ENCODE results near the gene ARHGAP4.
A peak's percentile ranks its signal among the peaks of the same experiment; 100 is the strongest.

The ARHGAP4 gene

DNA sequence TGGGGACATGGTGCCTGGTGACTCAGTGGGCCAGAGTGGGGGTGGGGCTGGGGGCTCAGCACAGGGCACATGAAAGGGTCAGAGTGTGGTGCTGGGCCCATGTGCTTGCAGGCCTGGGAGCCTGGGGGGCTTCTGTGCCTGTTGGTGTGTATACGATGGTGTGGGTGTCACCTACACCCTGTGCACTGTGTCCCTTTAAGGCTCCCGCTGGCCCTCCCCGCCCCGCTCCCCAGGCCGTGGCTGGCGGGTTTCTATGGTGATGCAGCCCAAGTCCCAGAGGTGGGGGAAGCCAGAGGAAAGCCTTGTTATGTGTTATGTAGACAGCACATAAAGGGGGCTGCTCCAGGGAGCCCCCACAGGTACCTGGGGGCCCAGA is 45.6 kb downstream of the ARHGAP4 start:
- no peak for DNase-seq (ENCODE audit: low spot score)

GRCh38 chrX:153879741-153880439 is 46.2 kb downstream of the ARHGAP4 start:
- DNase-seq (ENCODE audit: low spot score): no peak

DNA sequence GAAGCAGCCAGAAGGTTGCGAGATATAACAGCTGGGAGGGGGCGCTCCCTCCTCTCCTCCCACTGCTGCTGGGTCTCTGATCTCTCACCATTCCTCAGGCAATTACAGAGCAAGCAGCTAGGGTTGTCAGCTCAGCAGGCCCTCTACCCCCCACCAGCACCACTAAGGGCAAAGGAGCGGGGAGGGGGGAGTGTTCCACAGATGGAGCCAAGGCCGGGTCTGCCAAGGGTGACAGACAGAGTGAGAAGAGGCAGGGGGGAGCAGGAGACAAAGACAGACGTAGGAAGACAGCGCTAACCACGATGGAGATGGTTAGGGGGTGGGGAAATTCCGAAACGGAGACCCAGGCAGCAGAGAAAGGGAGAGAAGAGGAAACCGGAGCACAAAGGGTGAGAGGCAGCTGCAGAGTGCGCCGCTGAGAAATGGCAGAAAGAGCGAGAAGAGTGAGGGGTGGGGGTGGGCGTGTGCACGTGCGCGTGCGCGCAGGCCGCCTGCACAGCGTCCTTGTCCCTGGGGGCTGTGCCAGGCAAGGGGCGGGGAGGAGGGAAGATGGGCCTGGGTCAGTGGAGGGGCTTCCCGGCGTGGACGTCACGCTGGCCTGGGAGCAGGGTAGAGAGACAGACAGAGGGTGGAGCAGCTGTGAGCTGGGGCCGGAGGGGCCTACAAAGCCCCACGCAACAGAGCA is 47.0 kb downstream of the ARHGAP4 start:
- DNase-seq (ENCODE audit: low spot score): no peak

DNA sequence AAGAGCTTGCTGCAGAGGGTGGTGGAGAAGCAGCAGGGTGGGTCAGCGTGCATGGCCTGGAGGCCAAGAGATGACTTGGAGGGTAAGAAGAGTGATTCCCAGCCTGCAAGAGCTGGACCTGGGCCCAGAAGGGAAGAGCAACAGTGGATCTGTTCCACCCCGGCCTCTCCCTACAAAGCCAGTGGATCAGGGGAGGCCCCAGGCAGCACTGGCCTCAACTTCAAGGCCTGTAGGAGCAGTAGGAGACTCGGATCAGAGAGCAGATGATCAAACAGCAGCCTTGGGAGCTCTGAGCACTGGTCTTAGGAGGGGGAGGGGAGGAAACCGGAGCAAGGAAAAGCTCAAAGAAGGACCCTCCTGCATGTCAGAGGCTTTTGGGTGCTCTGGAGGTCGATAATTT is 47.7 kb downstream of the ARHGAP4 start:
- DNase-seq (ENCODE audit: low spot score): no peak

GRCh38 chrX:153877571-153878261 is 48.3 kb downstream of the ARHGAP4 start:
- DNase-seq (ENCODE audit: low spot score): no peak

DNA sequence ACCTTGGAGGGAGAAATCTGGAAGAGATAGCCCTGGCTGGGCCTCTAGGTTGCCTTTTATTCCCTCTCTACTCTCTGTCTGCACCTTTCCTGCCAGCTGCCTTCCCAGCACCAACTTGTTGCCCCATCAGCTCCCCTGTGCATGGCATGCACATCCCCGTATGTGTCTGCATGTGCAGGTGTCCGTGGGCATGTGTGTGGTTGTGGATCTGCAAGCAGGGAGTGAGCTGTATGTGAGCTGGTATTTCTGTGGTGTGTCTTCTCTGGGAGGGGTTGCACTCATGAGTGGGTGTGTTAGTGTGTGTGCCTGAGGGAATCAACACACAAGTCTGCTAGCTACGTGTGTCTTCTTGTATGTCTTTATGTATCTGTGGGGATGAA is 50.0 kb downstream of the ARHGAP4 start:
- no peak for DNase-seq (ENCODE audit: low spot score)

DNA sequence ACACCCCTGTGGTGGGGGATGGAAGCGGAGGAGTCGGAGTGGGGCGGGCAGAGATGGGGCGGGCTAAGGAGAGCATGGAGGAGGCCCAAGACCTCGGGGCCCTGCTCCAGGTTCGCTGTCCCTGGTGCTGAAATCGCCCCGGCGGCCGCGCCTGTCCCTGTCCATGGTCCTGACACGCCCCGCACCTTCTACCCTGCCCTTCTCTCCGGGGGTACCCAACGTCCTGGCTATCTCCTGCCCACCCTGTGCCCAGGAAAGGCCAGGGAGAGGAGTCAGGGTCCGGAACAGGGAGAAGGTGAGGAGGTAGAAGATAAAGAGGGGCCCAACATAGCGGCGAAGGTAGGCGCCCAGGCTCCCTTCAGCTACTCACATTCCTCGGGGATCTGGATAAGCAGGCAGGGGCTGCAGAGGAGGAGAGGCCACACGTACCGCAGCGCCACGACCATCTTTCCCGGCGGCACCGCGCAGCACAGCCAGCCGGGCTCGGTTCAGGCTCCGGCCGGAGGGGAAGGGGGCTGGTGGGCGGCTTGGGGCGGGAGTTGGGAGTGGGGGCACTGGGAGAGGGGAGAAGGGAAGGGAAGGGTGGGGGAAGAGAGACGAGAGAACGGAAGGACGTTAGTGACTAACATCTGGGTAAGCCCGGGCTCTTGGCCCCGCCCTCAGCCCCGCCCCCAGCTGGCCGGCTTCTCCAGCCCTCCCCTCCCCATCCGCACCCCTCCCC is 50.5 kb downstream of the ARHGAP4 start:
- DNase-seq (ENCODE audit: low spot score): peak; percentile 29

GRCh38 chrX:153874366-153875125 is 51.5 kb downstream of the ARHGAP4 start:
- peak; percentile 66 for DNase-seq (ENCODE audit: low spot score)

DNA sequence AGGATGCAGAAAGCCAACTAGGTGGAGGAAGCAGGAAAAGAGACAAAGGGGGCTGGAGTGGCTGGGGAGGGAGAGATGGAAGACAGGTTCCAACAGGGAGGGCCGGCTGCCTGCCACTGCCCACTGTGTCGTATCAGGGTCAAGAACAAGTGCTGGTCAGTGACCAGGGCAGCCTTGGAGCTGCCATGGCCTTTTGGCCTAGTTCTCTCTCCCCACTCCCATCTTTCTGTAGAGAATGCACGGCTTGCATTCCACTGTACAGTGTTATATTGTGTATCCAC is 52.0 kb downstream of the ARHGAP4 start:
- no peak for DNase-seq (ENCODE audit: low spot score)

GRCh38 chrX:153873282-153874084 is 52.6 kb downstream of the ARHGAP4 start:
- no peak for DNase-seq (ENCODE audit: low spot score)

DNA sequence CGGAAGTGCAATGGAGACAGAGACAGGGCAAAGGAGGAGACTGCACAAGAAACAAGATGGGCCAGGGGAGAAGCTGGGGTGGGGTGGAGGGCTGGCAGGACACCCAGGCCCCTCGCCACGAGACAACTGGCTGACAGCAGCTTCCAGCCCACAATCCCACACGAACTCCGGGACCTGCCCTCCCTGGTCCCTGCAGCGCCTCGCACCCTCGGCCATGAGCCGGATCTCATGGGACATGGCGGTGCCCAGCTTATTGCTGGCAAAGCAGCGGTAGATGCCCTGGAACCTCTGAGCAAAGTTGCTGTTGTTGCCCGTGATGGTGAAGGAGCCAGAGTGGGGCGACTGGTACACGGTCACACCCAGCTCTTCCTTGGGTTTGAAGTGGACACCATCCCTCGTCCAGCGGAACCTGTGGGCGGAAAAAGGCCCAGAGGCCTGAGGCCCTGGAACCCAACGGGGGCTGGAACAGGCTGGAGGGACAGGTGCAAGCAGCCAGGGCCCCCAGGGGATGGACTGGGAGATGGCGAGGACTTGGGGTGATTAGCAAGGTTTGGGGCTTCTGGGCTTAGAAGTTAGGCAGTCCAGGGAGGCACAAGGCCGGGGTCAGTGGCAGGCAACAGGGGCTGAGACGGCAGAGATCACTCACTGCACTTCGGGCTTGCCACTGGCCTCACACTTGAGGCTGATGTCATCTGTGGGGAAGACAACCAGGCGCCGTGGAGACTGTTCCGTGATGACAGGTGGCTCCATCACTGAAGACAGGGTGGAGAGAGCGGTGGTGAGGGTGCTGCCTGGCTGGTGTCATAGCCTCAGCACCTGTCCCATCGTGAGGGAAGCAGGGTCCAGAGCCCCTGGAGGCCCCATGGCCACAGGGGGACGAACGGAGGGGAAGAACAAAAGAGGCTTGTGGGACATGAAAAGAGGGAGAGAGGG is 53.9 kb downstream of the ARHGAP4 start:
- no peak for DNase-seq (ENCODE audit: low spot score)

- peak; percentile 39 for DNase-seq (ENCODE audit: low spot score)
These were observed 54.6 kb downstream of the ARHGAP4 start for GRCh38 chrX:153871451-153871850.

GRCh38 chrX:153870791-153871360 is 55.2 kb downstream of the ARHGAP4 start:
- DNase-seq (ENCODE audit: low spot score): no peak

GRCh38 chrX:153870288-153870690 is 55.8 kb downstream of the ARHGAP4 start:
- no peak for DNase-seq (ENCODE audit: low spot score)

- DNase-seq (ENCODE audit: low spot score): no peak
These were observed 56.4 kb downstream of the ARHGAP4 start for GRCh38 chrX:153869473-153870287.

- DNase-seq (ENCODE audit: low spot score): no peak
These were observed 57.2 kb downstream of the ARHGAP4 start for GRCh38 chrX:153868576-153869472.

DNA sequence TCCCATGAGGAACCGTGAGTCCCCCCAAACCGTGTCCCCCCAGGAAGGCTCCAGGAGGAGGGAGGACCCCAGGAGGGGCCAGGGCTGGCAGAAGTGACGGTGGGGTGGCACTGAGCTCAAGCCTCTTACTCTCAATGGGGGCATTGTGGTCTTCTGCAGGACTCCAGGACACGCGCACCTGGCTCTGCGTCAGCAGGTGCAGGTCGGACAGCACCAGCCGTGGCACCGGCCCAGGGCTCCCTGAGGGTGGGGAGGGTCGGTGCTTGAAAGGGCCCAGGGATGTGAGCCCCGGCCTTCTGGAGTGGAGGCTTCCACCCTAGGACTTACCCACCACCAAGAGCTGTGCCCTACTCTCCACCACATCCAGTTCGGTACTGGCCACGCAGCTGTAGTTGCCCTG is 58.4 kb downstream of the ARHGAP4 start:
- no peak for DNase-seq (ENCODE audit: low spot score)

DNA sequence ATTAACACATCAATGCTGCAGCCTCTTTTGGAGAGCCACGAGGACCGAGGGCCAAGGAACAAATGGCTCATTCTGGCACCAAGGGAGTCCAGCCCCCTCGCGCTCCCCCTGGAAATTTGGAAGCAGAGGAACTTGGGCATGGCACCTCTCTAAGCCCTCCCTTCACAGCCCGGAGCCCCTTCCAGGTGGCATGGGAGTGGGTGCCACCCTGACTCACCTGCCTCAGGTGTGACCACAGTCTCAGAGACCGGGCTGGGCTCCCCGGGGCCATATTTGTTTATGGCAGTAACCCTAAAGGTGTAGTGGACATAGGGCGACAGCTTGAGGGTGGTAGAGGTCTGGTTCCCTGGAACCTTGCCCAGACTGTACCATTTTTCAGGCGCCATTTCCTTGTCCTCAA is 58.9 kb downstream of the ARHGAP4 start:
- DNase-seq (ENCODE audit: low spot score): no peak

All from kidney tubule cell (primary cell).